WTC11 (cell line): ENCODE results near the gene RIMBP2. TPM values are rescaled to one million over a fixed set of nuclear protein-coding genes. Genes with fewer than 3 reads are reported as not detected.

Experiments
- ATAC-seq: fragments of 200-7000 bp; cut with Tn5 transposase; 2 replicates; pipeline ENCODE4 v1.10.0; 2021; ENCODE audit warnings: mild to moderate bottlenecking, moderate library complexity
- CTCF ChIA-PET: fragments of 300-600 bp; sonication (Branson Sonifier 250); formaldehyde crosslinking; loops from one replicate; lab custom pipeline; 2021; ENCODE audit warnings: antibody characterized with exemption; lab: Charles Lee
- POLR2A ChIA-PET: fragments of 350-600 bp; sonication (Branson Sonifier 250); formaldehyde crosslinking; loops from one replicate; lab custom pipeline; 2021; ENCODE audit warnings: antibody characterized with exemption; lab: Charles Lee
- DNase-seq: peaks from one replicate; pipeline ENCODE4 v3.0.0; 2021; ENCODE audit warnings: low spot score
- H3K27ac Mint-ChIP-seq: 2 replicates; pipeline ENCODE4 v1.8.0; 2021; ENCODE audit warnings: mixed read lengths
- H3K27me3 Mint-ChIP-seq: 2 replicates; pipeline ENCODE4 v1.8.0; 2021; ENCODE audit warnings: low read depth, mild to moderate bottlenecking, moderate library complexity, mixed read lengths
- H3K36me3 Mint-ChIP-seq: 2 replicates; pipeline ENCODE4 v1.8.0; 2021; ENCODE audit warnings: mixed read lengths
- H3K4me1 Mint-ChIP-seq: 2 replicates; pipeline ENCODE4 v1.8.0; 2022; ENCODE audit warnings: mixed read lengths
- H3K4me3 Mint-ChIP-seq: 2 replicates; pipeline ENCODE4 v1.8.0; 2021; ENCODE audit warnings: mild to moderate bottlenecking, moderate library complexity, mixed read lengths
- H3K9me3 Mint-ChIP-seq: 2 replicates; pipeline ENCODE4 v1.8.0; 2021; ENCODE audit warnings: mixed read lengths
- FOXJ3 ChIP-seq: sonication (generic); formaldehyde crosslinking; IDR thresholded peaks from 2 replicates; pipeline ENCODE4 v1.9.0; 2021; ENCODE audit warnings: missing genetic modification reagents, mild to moderate bottlenecking, borderline replicate concordance
- HMGA2 ChIP-seq: fragments of 250-450 bp; sonication (Bioruptor Pico); IDR thresholded peaks from 2 replicates; pipeline ENCODE4 v1.4.0; 2021; ENCODE audit warnings: mild to moderate bottlenecking, moderate library complexity
- MAX ChIP-seq: sonication (generic); formaldehyde crosslinking; IDR thresholded peaks from 2 replicates; pipeline ENCODE4 v1.8.0; 2022; ENCODE audit warnings: mild to moderate bottlenecking, missing genetic modification reagents
- NR2C2 ChIP-seq: sonication (generic); formaldehyde crosslinking; IDR thresholded peaks from 2 replicates; pipeline ENCODE4 v1.8.0; 2022; ENCODE audit warnings: mild to moderate bottlenecking, missing genetic modification reagents
- OVOL2 ChIP-seq: fragments of 250-450 bp; sonication (Bioruptor Pico); IDR thresholded peaks from 2 replicates; pipeline ENCODE4 v1.9.0; 2021; ENCODE audit warnings: mild to moderate bottlenecking, borderline replicate concordance
- TEAD4 ChIP-seq: sonication (generic); formaldehyde crosslinking; IDR thresholded peaks from 2 replicates; pipeline ENCODE4 v1.8.0; 2022; ENCODE audit warnings: mild to moderate bottlenecking, missing genetic modification reagents
- USF1 ChIP-seq: sonication (generic); formaldehyde crosslinking; IDR thresholded peaks from 2 replicates; pipeline ENCODE4 v1.8.0; 2022; ENCODE audit warnings: mild to moderate bottlenecking, missing genetic modification reagents
- ZMAT4 ChIP-seq: fragments of 250-450 bp; sonication (Bioruptor Pico); IDR thresholded peaks from 2 replicates; pipeline ENCODE4 v1.9.0; 2021; ENCODE audit warnings: mild to moderate bottlenecking
- ZNF219 ChIP-seq: sonication (generic); formaldehyde crosslinking; IDR thresholded peaks from 2 replicates; pipeline ENCODE4 v1.8.0; 2023; ENCODE audit warnings: missing genetic modification reagents, mild to moderate bottlenecking, borderline replicate concordance
- ZNF425 ChIP-seq: fragments of 250-450 bp; sonication (Bioruptor Pico); conservative IDR thresholded peaks from 2 replicates; pipeline ENCODE4 v1.9.0; 2021; ENCODE audit warnings: mild to moderate bottlenecking
- ZNF512 ChIP-seq: sonication (generic); formaldehyde crosslinking; IDR thresholded peaks from 2 replicates; pipeline ENCODE4 v1.8.1; 2022; ENCODE audit warnings: missing genetic modification reagents, borderline replicate concordance
- total RNA-seq: library from RNA; stranded (reverse); gene quantifications from 3 replicates; pipeline ENCODE4 v1.2.3, GENCODE V29; 2021
- TF ChIP-seq, protein P1 (sequence below): sonication (generic); formaldehyde crosslinking; IDR thresholded peaks from 2 replicates; pipeline ENCODE4 v1.8.1; 2023; ENCODE audit warnings: mild to moderate bottlenecking, missing genetic modification reagents
- TF ChIP-seq, protein P2 (sequence below): fragments of 250-450 bp; sonication (Bioruptor Pico); IDR thresholded peaks from 2 replicates; pipeline ENCODE4 v1.9.0; 2021; ENCODE audit warnings: moderate library complexity, mild to moderate bottlenecking, inconsistent platforms, borderline replicate concordance
- TF ChIP-seq, protein P3 (sequence below): sonication (generic); formaldehyde crosslinking; conservative IDR thresholded peaks from 2 replicates; pipeline ENCODE4 v1.8.1; 2023; ENCODE audit warnings: mild to moderate bottlenecking, low read depth, missing genetic modification reagents, moderate library complexity
- TF ChIP-seq, protein P4 (sequence below): sonication (generic); formaldehyde crosslinking; IDR thresholded peaks from 2 replicates; pipeline ENCODE4 v1.8.0; 2023; ENCODE audit warnings: mild to moderate bottlenecking, missing genetic modification reagents

Gene RIMBP2
- total RNA-seq, 1 experiment from 2014 or later: 2.6 TPM

DNA sequence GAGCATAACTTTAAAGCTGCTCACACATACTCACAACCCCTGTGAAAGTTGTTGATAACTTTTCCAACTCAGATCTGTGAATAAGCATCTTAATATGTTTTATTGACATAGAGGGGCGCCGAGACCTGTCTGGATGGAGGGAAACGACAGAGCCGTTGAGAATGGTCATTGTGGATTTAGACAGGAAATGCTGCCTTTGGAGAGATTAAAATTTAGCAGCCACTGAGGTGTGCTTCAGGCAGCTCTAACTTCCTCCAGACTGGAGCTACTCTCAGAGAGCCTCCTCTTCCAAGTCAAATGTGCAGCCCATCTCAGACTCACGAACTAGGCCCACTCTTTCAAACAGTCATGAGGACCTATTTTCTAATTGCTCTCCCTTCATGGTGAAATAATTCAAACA is 90.9 kb downstream of the RIMBP2 start (continued):
- no peak for TF ChIP-seq OVOL2 (CRISPR knock-in tag)

DNA sequence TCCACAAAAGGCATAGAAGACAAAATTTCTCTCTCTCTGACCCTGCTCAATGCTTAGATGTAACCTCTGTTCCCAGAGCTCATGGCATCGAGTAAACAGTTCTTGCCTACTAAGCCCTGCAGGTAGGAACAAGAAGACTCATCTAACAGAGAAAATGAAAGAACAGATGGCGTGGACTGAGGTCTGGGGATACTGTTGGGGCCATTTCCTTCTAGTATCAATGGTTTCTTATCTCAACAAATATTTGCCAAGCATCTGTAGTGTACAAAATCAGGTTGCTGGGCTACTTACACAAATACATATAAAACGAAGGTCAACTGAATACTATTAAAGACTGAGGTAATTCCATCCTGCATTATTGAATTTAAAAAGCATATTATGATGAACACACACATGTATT is 93.3 kb downstream of the RIMBP2 start:
- TF ChIP-seq USF1 (CRISPR knock-in tag) (no peak), ZMAT4 (CRISPR knock-in tag) (no peak), ZNF219 (no peak), MAX (CRISPR knock-in tag) (no peak), ZNF425 (no peak), HMGA2 (CRISPR knock-in tag) (no peak), NR2C2 (CRISPR knock-in tag) (no peak), TEAD4 (no peak)
- TF ChIP-seq, protein P1, sequence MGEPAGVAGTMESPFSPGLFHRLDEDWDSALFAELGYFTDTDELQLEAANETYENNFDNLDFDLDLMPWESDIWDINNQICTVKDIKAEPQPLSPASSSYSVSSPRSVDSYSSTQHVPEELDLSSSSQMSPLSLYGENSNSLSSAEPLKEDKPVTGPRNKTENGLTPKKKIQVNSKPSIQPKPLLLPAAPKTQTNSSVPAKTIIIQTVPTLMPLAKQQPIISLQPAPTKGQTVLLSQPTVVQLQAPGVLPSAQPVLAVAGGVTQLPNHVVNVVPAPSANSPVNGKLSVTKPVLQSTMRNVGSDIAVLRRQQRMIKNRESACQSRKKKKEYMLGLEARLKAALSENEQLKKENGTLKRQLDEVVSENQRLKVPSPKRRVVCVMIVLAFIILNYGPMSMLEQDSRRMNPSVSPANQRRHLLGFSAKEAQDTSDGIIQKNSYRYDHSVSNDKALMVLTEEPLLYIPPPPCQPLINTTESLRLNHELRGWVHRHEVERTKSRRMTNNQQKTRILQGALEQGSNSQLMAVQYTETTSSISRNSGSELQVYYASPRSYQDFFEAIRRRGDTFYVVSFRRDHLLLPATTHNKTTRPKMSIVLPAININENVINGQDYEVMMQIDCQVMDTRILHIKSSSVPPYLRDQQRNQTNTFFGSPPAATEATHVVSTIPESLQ (CRISPR knock-in tag): no peak
- TF ChIP-seq, protein P2, sequence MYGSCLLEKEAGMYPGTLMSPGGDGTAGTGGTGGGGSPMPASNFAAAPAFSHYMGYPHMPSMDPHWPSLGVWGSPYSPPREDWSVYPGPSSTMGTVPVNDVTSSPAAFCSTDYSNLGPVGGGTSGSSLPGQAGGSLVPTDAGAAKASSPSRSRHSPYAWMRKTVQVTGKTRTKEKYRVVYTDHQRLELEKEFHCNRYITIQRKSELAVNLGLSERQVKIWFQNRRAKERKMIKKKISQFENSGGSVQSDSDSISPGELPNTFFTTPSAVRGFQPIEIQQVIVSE (CRISPR knock-in tag): no peak
- TF ChIP-seq, protein P3, sequence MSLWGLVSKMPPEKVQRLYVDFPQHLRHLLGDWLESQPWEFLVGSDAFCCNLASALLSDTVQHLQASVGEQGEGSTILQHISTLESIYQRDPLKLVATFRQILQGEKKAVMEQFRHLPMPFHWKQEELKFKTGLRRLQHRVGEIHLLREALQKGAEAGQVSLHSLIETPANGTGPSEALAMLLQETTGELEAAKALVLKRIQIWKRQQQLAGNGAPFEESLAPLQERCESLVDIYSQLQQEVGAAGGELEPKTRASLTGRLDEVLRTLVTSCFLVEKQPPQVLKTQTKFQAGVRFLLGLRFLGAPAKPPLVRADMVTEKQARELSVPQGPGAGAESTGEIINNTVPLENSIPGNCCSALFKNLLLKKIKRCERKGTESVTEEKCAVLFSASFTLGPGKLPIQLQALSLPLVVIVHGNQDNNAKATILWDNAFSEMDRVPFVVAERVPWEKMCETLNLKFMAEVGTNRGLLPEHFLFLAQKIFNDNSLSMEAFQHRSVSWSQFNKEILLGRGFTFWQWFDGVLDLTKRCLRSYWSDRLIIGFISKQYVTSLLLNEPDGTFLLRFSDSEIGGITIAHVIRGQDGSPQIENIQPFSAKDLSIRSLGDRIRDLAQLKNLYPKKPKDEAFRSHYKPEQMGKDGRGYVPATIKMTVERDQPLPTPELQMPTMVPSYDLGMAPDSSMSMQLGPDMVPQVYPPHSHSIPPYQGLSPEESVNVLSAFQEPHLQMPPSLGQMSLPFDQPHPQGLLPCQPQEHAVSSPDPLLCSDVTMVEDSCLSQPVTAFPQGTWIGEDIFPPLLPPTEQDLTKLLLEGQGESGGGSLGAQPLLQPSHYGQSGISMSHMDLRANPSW: no peak
- Mint-ChIP-seq H3K27me3 (no peaks in the 10 kb centered on the region), H3K4me1 (peaks cover 7% of the 10 kb centered on the region), H3K9me3 (peaks cover 8% of the 10 kb centered on the region; the same call in 1 of the 2 replicates), H3K36me3 (no peaks in the 10 kb centered on the region), H3K27ac (no peak overlapping the region), H3K4me3 (no peak overlapping the region)
- CTCF ChIA-PET: no interaction called here
- POLR2A ChIA-PET: no interaction called here
- ATAC-seq (no peak), DNase-seq (no peak)

- Mint-ChIP-seq H3K27ac (no peak overlapping the region), H3K36me3 (no peaks in the 10 kb centered on the region), H3K9me3 (peaks cover 8% of the 10 kb centered on the region; the same call in 1 of the 2 replicates), H3K27me3 (no peaks in the 10 kb centered on the region), H3K4me1 (peaks cover 7% of the 10 kb centered on the region), H3K4me3 (no peak overlapping the region)
- ATAC-seq (no peak), DNase-seq (no peak)
- ChIA-PET POLR2A (no interaction called here), CTCF (no interaction called here)
- TF ChIP-seq, protein P1 (CRISPR knock-in tag): no peak
- TF ChIP-seq FOXJ3 (CRISPR knock-in tag) (no peak), ZNF512 (CRISPR knock-in tag) (no peak)
- TF ChIP-seq, protein P4, sequence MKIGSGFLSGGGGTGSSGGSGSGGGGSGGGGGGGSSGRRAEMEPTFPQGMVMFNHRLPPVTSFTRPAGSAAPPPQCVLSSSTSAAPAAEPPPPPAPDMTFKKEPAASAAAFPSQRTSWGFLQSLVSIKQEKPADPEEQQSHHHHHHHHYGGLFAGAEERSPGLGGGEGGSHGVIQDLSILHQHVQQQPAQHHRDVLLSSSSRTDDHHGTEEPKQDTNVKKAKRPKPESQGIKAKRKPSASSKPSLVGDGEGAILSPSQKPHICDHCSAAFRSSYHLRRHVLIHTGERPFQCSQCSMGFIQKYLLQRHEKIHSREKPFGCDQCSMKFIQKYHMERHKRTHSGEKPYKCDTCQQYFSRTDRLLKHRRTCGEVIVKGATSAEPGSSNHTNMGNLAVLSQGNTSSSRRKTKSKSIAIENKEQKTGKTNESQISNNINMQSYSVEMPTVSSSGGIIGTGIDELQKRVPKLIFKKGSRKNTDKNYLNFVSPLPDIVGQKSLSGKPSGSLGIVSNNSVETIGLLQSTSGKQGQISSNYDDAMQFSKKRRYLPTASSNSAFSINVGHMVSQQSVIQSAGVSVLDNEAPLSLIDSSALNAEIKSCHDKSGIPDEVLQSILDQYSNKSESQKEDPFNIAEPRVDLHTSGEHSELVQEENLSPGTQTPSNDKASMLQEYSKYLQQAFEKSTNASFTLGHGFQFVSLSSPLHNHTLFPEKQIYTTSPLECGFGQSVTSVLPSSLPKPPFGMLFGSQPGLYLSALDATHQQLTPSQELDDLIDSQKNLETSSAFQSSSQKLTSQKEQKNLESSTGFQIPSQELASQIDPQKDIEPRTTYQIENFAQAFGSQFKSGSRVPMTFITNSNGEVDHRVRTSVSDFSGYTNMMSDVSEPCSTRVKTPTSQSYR (CRISPR knock-in tag): no peak
Observed at GRCh38 chr12:130621696-130622298, 94.3 kb downstream of the RIMBP2 start.
